Measurements from ENCODE around the gene CHPF2.

Gene CHPF2

DNA sequence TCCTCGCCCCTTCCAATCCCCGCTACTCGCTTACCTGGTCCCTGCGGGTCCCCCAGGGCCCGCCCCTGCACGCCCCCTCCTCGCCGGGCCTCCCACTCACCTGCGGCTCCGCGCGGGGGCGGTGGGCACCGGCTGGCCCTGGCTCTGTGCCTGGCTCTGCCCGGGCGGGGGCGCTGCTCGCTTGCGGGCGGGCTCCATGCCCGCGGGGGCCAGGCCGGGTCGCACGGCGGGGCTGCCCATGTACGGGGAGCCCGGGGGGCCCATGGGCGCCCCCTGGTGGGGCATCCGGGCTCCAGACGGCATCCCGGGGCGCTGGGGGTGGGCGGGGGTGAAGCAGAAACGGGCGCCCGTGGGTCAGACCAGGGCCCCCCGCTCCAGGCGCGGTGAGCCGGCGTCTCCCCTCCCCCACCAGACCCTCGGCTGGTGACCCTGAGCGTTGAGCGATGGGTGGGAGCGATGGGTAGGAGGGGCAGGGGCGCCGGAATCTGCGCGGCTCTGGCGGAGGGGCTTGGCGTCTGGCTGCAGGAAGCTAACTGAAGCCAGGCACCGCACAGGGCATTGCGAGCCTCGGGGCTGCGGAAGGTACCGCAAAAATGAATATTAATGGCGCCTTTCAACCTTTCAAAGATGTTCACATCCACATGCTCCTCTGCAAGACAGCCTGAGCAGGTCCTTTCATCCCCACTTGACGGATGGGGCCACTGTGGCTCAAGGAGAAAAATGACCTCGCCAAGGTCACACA, 13.2 kb downstream of the CHPF2 start:
- in situ Hi-C loops (cut with MboI; ENCODE audit: low sequenced_read_pairs): no loop called here

DNA sequence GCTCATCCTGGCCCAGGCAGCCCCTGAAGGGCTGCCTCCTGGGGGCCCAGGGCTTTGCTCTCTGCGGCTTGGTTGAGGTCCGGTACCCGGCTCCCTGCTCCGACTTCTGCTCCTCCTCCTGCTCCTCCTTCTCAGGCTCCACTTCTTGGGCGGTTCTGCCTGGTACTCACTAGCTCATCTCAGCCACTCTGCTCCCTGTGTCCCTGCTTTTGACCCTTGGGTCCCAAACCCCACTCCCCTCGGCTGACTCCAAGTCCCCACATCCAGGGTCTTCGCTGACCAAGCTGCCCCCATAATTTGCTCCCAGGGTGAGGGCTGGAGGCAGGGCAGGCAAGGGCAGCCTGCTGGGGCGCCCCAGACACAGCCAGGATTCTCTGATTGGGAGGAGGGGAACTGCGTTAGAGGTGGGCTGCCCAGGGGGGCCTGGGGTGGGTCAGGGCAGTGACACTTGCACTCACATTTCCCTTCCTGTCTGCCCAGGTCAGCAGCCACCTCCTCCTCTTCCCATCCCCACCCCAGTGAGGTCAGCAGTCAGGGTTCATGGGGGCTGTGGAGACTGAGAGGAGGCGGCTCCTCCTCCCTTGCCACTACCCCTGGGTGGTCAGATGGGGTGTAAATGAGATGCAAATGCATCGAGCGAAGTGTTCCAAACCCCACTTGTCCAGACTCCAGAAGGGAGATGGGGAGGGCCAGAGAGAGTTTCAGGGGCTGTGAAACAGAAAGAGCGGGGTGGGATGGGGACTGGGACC, 14.0 kb downstream of the CHPF2 start:
- in situ Hi-C loops (cut with MboI; ENCODE audit: low sequenced_read_pairs): no loop called here

DNA sequence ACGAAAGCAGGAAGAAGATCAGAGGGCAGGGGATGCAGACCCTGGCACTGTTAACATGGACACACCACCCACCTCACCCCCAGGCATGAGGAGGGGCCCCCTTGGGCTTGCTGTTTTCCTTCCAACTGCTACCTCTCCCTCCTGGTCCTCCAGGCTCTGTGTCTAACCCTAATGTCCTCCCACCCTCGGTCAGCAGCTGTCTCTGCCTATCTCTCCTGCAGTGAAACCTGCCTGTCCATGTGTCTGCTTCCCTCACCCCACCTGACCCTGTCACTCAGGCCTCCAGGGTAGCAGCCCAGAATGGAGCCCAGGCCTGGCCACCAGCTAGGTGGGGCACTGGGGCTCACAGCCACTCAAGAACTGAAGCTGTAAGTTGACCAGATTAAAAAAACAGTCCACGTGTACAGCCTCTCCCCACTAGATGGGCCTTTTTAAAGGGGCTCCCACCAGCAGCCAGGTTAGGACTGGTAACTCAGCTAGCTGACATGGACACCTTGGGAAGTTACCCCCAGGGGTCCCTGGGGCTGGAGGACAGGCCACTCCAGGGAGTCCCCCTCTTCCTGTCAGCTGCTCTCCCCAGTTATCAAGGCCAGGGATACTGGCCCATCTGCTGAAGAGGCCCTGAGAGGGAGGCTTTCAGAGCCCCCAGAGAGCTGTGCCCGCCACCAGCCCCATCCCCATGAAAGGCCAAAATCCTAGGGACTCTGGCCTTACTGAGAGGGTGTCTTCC, 14.7 kb downstream of the CHPF2 start:
- in situ Hi-C loops (cut with MboI; ENCODE audit: low sequenced_read_pairs): no loop called here

DNA sequence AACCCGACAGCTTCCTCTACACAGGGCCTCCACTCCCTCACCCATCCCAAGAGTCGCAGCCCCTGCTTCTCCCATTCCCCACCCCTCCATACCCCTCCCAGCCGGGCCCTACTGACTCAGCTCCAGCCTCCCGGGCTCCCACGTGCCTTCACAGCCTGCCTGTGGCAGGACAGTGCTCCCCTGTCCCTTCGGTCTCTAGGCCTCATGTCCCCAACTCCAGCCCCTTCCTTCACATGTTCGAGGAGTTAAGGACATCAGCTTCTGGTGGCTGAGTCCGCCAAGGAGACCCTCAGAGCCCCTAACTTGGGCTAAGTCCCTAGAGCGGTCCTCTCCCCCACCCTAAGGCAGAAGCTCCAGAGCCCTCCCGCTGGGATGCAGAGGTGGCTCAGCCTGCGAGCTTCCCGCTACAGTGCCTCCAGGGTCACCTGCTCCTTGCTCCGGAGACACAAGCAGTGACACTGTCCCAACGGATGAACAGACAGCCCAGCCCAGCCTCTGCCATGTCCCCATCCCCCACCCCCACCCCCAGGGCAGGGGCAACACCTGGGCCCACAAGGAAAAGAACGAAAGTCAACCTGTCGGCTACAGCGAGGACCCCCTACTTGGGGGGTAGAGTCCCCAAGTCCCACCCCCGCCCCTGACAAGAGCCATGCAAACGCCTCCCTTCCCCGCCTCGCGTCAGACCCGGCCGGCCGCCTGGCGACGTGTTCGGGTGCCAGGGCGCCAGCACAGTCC, 15.5 kb downstream of the CHPF2 start:
- in situ Hi-C loops (cut with MboI; ENCODE audit: low sequenced_read_pairs): no loop called here

DNA sequence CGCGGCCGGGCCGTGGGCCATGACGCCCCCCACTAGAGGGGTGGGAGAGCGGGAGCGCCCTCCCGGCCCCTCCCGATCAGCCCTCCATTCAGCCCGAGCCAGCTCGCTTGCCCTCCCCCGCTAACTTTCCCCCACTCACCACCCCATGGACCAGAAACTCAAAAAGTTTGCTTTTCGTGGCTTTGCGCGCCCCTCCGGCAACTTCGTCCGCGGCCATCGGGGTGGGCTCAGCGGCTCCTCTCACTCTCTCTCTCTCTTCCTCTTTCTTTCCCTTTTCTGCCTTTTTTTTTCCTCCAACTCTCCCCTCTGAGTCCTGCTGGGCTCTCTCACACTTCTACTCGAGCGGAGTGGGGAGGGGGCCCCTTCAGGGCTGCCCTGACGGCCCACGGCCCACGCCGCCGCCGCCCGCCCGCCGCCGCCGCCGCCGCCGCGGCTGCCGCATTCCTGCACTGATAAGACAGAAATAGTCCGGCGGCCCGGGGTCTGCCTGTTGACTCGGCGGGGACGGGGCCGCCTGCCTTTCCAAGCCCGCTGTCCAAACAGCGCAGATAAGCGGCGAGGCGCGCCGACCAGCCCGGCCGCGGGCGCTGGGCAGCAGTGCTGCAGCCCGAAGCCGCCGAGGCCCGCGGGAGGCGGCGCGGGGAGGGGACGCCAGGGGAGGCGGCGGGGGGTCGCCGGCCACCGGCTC, 16.2 kb downstream of the CHPF2 start, which contains the start of gene SMARCD3:
SMARCD3 (minus strand) TSS at position 349 of the 688 bp plus-strand sequence; CDS start at position 217, 132 bp downstream.
- in situ Hi-C loops (cut with MboI; ENCODE audit: low sequenced_read_pairs): no loop called here

DNA sequence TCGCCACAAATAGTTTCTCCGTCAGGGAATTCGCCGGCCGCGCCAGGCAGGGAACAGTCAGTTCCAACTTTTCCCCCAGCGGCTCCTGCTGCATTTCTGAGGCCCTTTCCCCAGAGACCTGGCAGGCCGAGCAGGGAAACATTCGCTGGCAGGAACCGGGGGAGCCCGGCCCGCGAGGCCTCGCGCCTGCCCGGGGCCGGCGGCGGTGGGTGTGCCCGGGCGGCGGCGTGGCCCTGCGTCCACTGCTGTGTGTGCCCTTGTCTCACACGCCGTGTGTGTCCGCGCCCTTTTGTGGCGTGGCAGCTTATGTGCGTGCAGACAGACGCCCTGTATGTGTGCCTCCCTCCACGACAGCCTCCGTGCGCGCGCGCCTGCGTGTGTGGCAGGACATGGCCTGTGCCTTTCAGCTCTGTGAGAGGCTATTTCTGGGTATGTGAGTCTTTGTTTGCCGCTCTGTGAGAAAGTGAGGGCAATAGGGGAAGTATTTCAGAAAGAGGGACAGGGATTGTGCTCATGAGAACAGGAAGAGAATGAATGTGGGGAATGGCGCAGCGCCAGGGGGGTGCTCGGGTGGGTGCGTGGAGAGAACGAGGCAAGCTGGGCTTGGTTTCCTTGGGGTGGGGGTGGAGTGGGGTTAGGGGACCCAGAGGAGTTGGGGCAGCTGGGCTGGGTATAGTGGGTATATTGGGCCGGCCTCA, 16.9 kb downstream of the CHPF2 start:
- in situ Hi-C loops (cut with MboI; ENCODE audit: low sequenced_read_pairs): no loop called here

DNA sequence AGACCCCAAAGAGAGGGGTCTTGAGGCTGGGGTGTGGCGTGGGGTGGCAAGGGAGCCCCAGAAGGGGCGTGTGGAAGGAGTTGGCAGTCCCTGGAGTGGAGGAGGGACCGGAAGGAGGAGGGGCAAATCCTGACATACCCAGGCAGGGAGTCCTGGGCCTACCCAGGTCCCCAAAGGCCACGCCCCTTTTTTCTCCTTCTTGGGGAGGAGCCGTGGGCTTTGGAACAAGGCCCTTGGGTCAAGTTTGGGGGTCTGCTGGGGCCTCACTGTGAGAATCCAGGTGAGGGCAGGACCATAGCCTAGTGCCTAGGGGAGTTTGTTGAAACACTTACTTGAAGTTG, 17.4 kb downstream of the CHPF2 start:
- in situ Hi-C loops (cut with MboI; ENCODE audit: low sequenced_read_pairs): no loop called here

DNA sequence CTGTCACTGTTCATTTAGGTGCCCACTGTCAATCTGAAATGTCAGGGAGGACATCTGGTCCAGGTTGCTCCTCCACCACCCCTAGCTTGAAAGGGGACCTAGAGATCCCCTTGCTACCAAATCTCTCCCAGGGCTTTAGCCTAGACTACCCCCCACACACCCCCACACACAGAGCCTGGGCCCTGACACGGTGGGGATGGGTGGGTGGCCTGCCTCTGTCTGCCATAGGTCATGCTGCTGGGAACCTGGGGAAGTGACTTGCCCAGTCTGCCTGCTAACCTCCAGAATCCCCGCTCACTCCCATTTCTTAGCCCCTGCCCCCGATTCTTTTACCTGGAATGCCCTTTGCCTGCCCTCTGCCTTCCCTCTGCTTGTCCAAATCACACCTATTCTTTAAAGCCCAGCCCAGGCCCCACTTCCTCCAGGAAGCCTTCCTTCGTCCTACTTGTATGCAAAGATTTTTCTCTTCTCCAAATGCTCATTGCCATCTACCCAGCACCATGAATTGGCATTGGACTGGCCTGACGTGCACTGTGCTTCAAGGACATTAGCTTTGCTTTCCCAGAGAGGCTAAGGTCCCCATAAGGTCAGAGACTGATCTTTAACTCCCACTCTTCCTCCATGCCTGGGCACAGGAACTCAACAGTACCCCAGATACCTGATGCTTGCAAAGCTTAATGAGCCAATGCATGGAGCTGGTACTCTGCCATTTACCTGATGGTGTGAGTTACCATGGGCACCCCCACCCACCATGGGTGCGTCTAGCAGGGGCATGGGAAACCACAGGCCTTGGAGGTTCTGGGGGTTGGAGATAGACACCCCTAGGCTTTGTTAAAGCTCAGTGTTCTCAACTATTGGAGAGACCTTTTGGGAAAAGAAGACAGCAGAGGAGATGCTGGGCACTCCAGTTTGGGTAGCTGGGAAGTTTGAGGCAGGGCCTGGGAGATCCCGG, 18.2 kb downstream of the CHPF2 start:
- in situ Hi-C loops (cut with MboI; ENCODE audit: low sequenced_read_pairs): no loop called here

DNA sequence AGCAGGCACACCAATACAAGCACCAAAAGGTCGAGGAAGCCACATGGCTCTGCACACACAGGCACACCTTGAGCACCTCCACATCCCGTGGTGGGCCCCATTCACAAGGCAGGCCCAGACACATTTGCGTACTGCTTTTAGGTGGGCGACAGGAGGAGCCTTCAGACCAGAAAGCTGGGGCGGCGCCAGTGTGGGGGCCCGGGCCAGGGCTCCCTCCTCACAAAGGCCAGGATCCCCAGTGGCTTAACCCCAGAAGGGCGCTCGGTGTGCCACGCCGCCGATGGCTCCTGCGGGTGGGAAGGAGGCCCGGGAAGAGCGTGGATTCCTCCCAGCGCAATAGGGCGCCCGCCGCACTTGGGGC, 19.0 kb downstream of the CHPF2 start:
- in situ Hi-C loops (cut with MboI; ENCODE audit: low sequenced_read_pairs): no loop called here

DNA sequence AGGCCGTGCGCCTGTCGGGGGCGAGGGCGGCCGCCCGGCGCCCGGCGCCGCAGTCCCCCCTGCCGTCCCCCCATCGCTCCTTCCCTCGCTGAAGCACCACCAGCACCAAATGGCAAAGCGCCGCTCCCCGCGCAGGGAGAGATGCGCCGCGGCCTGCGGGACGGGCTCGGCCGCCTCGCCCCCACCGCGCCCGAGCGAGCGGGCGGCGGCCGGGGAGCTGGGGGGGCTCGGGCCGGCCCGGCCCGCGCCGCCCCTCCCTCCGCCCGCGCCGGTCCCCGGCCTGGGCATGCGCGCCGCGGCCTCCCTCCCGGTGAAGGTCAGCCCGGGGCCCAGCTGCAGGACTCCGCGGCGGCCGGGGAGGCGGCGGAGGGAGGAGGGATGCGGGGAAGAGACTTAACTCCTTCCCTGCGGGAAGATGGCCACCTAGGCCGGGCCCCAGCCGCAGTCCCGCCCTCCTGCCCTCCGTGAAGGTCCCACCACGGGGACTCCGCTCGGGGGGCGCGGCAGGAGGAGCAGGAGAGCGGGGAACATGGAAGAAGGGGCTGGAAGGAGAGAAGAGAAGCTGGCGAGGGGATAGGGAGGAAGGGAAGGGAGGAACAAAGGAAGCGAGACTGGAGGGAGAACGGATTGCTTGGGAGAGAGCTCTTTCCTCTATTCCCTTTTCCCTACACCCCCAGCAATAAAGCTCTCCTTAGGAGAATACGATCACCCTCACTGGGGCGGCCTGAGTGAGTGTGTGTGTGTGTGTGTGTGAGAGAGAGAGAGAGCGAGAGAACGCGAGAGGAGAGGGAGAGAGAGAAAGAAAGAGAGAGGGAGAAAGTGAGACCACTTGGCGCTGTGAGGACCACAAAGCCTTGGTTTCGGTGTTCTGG, 19.6 kb downstream of the CHPF2 start:
- in situ Hi-C loops (cut with MboI; ENCODE audit: low sequenced_read_pairs): no loop called here

DNA sequence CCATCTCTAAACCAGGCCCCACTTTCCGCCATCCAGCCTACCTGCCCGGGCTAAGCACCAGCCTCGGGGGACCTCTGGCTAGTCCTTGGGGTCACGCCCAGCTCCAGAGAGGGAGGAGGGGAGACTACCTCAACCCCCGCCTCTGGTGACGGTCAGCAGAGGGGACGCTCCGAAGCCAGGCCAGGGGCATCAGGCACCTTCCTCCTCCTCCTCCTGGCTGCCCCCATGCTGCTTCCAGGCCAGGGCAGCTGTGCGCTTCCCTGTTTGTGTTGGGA, 20.2 kb downstream of the CHPF2 start:
- in situ Hi-C loops (cut with MboI; ENCODE audit: low sequenced_read_pairs): no loop called here

DNA sequence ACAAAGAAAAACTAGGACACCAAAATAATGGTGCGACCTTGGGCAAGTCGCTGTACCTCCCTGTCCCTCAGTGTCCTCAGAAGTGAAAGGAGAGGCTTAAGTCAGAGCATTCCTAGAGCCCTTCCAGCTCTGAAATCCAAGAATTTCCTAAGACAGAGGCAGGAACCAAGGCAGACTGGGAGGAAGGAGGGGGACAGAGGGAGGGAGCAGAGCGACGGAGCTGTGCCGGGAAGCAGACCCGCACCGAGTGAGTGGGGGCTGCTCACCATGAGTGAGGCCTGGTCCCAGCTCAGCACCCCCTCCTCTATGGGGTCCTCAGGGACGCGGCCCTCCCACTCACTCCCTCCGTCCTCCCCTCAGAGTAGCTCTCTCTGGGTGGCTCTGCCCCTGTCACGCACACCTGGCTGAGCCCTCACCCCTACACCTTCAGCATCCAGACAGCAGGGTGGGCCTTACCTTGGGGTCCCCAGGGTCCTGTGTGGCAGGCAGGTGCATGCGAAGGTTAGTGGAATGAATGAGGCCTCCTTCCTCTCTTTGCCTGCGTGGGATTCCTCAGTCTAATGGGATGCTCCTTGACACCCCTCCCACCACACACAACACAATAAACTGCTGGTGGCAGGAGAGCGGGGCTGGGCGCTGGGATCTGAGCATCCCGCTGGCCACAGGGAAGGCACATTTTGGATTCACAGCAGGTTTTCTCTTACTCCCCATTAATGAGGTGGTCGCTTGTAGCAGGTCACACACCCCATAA, 20.9 kb downstream of the CHPF2 start:
- in situ Hi-C loops (cut with MboI; ENCODE audit: low sequenced_read_pairs): no loop called here

DNA sequence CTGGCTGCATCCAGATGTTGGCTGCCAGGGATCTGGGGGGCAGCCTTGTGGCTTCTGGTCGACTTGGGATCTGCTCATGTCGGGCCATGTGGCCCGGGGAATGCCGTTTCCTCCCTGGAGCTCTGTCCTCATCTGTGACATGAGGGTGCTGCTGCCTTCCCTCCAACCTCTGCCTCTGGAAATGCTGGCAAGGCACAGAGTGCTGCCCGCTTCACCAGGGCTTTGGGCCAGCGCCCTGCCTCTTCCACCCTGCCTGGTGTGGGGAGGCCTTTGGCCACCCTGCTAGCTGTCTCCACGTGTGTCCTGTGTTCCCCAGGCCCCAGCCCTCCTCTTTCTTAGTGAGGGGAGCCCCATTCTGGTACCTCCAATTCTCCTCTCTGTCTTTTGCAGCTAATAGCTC, 22.0 kb downstream of the CHPF2 start:
- in situ Hi-C loops (cut with MboI; ENCODE audit: low sequenced_read_pairs): no loop called here

DNA sequence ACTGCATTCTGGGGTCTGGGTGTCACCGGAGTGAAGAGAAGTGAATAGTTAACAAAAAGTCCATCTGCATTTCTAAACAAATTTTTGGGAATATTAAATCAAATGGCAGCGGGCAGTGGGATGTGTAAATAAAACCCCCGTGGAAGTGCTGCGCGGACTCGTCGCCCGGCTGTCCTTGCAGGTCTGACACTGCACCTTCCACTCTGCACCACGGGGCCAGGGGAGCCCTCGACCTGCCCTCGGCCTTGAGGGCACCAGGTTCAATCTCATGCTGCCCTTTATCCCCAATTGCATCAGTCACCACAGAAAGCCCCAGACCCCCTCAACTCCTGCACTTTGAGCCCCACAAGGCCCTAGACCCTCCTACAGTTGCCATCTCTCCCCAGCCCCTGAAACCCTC, 22.6 kb downstream of the CHPF2 start:
- in situ Hi-C loops (cut with MboI; ENCODE audit: low sequenced_read_pairs): no loop called here

DNA sequence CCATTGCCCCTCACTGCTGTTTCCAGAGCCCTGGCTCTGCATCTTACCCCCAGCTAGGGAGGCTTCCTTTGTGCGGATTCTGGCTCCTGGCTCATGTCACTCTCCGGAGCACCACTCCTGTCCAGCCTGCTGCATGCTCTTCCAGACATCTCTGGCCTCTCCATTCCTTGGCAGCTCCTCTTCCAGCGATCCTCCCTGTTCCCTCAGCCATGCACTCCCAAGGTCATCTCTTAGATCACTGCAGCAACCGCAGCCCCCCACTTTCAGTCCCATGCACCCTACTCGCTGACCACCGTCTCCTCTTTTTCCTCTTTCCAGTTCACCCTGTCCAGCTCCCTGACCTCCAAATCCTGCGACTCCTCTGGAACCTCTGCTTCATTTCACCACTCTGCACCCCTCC, 23.1 kb downstream of the CHPF2 start:
- in situ Hi-C loops (cut with MboI; ENCODE audit: low sequenced_read_pairs): no loop called here

DNA sequence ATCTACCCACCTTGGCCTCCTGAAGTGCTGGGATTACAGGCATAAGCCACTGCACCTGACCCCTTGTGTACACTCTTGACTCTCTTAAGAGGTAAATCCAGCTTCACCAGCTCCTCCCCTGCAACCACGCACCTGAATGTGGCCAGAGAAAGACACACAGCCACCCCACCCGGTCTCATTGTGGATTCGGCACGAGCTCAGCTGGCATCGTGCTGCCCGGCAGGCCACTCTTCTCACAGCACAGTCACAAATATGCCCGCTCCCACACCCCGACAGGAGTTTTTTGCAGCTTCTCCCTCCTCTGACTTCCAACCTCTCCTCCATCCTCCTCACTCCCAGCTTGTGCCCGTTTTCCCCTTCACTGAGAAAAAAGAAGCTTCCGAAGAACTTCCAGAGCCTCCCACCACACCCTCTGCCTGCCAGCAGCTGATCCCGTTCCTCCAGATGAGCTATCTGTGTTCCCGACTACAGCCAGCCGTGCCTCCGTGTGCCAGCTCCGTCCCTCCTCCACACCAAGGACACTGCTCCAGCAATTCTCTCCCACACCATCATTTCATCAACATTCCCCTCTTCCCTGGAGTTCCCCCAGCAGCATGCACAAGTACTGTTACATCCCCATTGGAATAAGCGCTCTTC, 24.2 kb downstream of the CHPF2 start:
- in situ Hi-C loops (cut with MboI; ENCODE audit: low sequenced_read_pairs): no loop called here

DNA sequence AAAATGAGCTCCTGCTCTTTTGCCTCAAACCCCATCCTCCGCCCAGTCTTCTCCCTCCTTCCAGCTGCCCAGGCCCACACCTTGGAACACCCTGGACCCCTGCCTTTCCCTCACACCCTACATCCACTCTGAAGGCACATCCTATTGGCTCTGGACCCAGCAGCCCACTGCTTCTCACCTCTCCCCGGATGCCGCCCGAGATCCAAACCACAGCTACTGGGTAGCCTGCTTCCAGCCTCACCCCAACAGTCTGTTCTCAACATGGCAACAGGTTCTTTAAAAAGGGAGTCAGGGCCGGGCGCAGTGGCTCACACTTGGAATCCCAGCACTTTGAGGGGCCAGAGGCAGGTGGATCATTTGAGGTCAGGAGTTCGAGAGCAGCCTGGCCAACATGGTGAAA, 25.7 kb downstream of the CHPF2 start:
- in situ Hi-C loops (cut with MboI; ENCODE audit: low sequenced_read_pairs): no loop called here
